Neural progenitor cell (in vitro differentiated cells): ENCODE data around the gene KRT39. TPM values are rescaled to one million over a fixed set of nuclear protein-coding genes. Genes with fewer than 3 reads are reported as not detected.

ENCODE experiments used
- DNase-seq: peaks from one replicate; pipeline ENCODE4 v3.0.0-alpha.2; 2016; ENCODE audit warnings: low spot score
- H2AFZ ChIP-seq: fragments of 200-600 bp; sonication (generic); replicated peaks from 2 replicates; pipeline ENCODE4 v1.6.1; 2016; ENCODE audit warnings: antibody characterized with exemption
- H3F3A ChIP-seq: fragments of 200-600 bp; sonication (generic); 2 replicates; pipeline ENCODE4 v1.6.1; 2016; ENCODE audit warnings: antibody characterized with exemption, low read depth
- H3K27ac ChIP-seq: fragments of 200-600 bp; sonication (generic); 2 replicates; pipeline ENCODE4 v1.5.1; 2016; ENCODE audit warnings: mild to moderate bottlenecking
- H3K27me3 ChIP-seq: fragments of 200-600 bp; sonication (generic); 2 replicates; pipeline ENCODE4 v1.6.1; 2016; ENCODE audit warnings: mild to moderate bottlenecking, moderate library complexity
- H3K36me3 ChIP-seq: fragments of 200-600 bp; sonication (generic); 2 replicates; pipeline ENCODE4 v1.5.1; 2016
- H3K4me1 ChIP-seq: fragments of 200-600 bp; sonication (generic); 2 replicates; pipeline ENCODE4 v1.6.1; 2016; ENCODE audit warnings: mixed run types
- H3K4me2 ChIP-seq: fragments of 200-600 bp; sonication (generic); 2 replicates; pipeline ENCODE4 v1.6.1; 2016
- H3K4me3 ChIP-seq: fragments of 200-600 bp; sonication (generic); 2 replicates; pipeline ENCODE4 v1.5.1; 2016
- H3K79me2 ChIP-seq: fragments of 200-600 bp; sonication (generic); 2 replicates; pipeline ENCODE4 v1.6.1; 2016; ENCODE audit warnings: low read depth
- H3K9ac ChIP-seq: fragments of 200-600 bp; sonication (generic); 2 replicates; pipeline ENCODE4 v1.6.1; 2016
- H3K9me3 ChIP-seq: fragments of 200-600 bp; sonication (generic); 2 replicates; pipeline ENCODE4 v1.5.1; 2016; ENCODE audit warnings: low read depth
- H4K20me1 ChIP-seq: fragments of 200-600 bp; sonication (generic); 2 replicates; pipeline ENCODE4 v1.6.1; 2016; ENCODE audit warnings: low read depth
- H3K27ac Mint-ChIP-seq: 3 replicates; pipeline ENCODE4 v1.8.0; 2021; ENCODE audit warnings: mixed read lengths
- H3K27me3 Mint-ChIP-seq: 2 replicates; pipeline ENCODE4 v1.8.0; 2022; ENCODE audit warnings: low read depth, mild to moderate bottlenecking, inconsistent platforms, moderate library complexity, mixed read lengths; ENCODE audit not compliant: insufficient read depth
- H3K36me3 Mint-ChIP-seq: 3 replicates; pipeline ENCODE4 v1.8.0; 2021; ENCODE audit warnings: mixed read lengths
- H3K4me1 Mint-ChIP-seq: 3 replicates; pipeline ENCODE4 v1.8.0; 2021; ENCODE audit warnings: mixed read lengths
- H3K4me3 Mint-ChIP-seq: 3 replicates; pipeline ENCODE4 v1.8.0; 2021; ENCODE audit warnings: mild to moderate bottlenecking, moderate library complexity, mixed read lengths
- H3K9me3 Mint-ChIP-seq: 3 replicates; pipeline ENCODE4 v1.8.0; 2020; ENCODE audit warnings: mixed read lengths
- EZH2 ChIP-seq: fragments of 200-600 bp; sonication (generic); IDR thresholded peaks from 2 replicates; pipeline ENCODE4 v1.6.1; 2017; ENCODE audit warnings: antibody characterized with exemption, mild to moderate bottlenecking, moderate library complexity
- EZH2phosphoT487 ChIP-seq: fragments of 200-600 bp; sonication (generic); IDR thresholded peaks from 2 replicates; pipeline ENCODE4 v1.6.1; 2017; ENCODE audit warnings: antibody characterized with exemption
- total RNA-seq: library from RNA; depleted of rRNA; stranded (reverse); fragments of >200 nt; gene quantifications from 2 replicates; pipeline ENCODE4 v1.2.3, GENCODE V29; 2015; ENCODE audit warnings: low replicate concordance
- TF ChIP-seq, protein P1 (sequence below): fragments of 200-600 bp; sonication (generic); IDR thresholded peaks from 2 replicates; pipeline ENCODE4 v1.5.1; 2017; ENCODE audit warnings: antibody characterized with exemption, mild to moderate bottlenecking

The KRT39 gene
- total RNA-seq, 1 donor from 2014 or later = not detected

DNA sequence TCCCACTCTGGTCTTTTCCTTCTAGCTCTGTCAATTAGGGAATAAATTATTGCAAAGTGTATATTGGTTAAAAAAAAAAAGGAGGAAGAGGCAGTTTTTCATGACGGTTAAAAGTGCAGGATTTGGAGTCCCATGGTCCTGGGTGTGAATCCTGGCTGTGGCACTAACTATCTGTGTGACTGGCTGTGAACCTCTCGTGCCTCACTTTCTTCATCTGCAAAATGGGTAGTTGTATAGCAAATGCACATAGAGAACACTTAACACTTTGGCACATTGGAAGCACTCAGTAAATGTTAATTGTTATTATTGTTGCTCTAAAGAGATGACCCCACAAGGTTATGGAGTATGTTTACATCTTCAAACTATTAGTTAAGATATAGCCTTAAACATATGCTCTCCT lies 18.8 kb downstream of the KRT39 start:
- H3K4me3 Mint-ChIP-seq = no peak overlapping the region
- Histone ChIP-seq H3K27me3 (no peaks in the 10 kb centered on the region), H3K9me3 (no peaks in the 10 kb centered on the region), H3K36me3 (no peaks in the 10 kb centered on the region), H3K4me3 (no peak overlapping the region), H3K79me2 (no peaks in the 10 kb centered on the region), H4K20me1 (no peaks in the 10 kb centered on the region), H3K4me2 (no peak overlapping the region), H3K27ac (no peak overlapping the region), H2AFZ (no peak overlapping the region), H3K9ac (no peak overlapping the region), H3K4me1 (peaks cover 43% of the 10 kb centered on the region), H3F3A (peaks cover 22% of the 10 kb centered on the region)
- H3K4me1 Mint-ChIP-seq = peaks cover 9% of the 10 kb centered on the region
- no peak for DNase-seq
- no peak for TF ChIP-seq EZH2phosphoT487
- TF ChIP-seq, protein P1, sequence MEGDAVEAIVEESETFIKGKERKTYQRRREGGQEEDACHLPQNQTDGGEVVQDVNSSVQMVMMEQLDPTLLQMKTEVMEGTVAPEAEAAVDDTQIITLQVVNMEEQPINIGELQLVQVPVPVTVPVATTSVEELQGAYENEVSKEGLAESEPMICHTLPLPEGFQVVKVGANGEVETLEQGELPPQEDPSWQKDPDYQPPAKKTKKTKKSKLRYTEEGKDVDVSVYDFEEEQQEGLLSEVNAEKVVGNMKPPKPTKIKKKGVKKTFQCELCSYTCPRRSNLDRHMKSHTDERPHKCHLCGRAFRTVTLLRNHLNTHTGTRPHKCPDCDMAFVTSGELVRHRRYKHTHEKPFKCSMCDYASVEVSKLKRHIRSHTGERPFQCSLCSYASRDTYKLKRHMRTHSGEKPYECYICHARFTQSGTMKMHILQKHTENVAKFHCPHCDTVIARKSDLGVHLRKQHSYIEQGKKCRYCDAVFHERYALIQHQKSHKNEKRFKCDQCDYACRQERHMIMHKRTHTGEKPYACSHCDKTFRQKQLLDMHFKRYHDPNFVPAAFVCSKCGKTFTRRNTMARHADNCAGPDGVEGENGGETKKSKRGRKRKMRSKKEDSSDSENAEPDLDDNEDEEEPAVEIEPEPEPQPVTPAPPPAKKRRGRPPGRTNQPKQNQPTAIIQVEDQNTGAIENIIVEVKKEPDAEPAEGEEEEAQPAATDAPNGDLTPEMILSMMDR = no peak
- TF ChIP-seq EZH2 = no peak
- no peak overlapping the region for H3K27ac Mint-ChIP-seq
- H3K9me3 Mint-ChIP-seq = no peaks in the 10 kb centered on the region
- H3K27me3 Mint-ChIP-seq = peaks cover 4% of the 10 kb centered on the region
- no peaks in the 10 kb centered on the region for H3K36me3 Mint-ChIP-seq

DNA sequence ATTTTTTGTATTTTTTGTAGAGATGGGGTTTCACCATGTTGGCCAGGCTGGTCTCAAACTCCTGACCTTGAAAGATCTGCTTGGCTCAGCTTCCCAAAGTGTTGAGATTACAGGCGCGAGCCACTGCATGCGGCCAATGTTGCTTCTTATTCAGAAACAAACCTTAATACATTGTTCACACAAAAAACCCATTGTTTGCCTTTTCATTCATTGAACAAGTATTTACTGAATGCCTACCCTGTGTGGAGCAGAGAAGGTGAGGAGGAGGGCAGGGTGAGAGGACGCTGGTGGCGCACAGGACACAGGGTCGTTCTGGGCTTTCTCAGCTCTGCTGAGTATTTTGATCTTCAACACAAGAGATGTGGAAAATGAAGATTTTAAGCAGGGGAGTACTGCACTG lies 21.3 kb downstream of the KRT39 start:
- no peaks in the 10 kb centered on the region for H3K9me3 ChIP-seq
- TF ChIP-seq EZH2 (no peak), EZH2phosphoT487 (no peak)
- TF ChIP-seq, protein P1 = no peak
- peaks cover 46% of the 10 kb centered on the region for H3K4me1 ChIP-seq
- H3K27ac ChIP-seq = no peak overlapping the region
- H3K27me3 Mint-ChIP-seq = peaks cover 4% of the 10 kb centered on the region
- H3K27me3 ChIP-seq = no peaks in the 10 kb centered on the region
- no peaks in the 10 kb centered on the region for H3K79me2 ChIP-seq
- no peak overlapping the region for H3K9ac ChIP-seq
- no peak overlapping the region for H3K4me2 ChIP-seq
- no peak overlapping the region for H3K4me3 Mint-ChIP-seq
- DNase-seq = peak; percentile 31
- no peaks in the 10 kb centered on the region for H3K36me3 Mint-ChIP-seq
- H3K4me3 ChIP-seq = no peak overlapping the region
- H2AFZ ChIP-seq = no peak overlapping the region
- no peaks in the 10 kb centered on the region for H3K9me3 Mint-ChIP-seq
- H3K36me3 ChIP-seq = no peaks in the 10 kb centered on the region
- no peak overlapping the region for H3K27ac Mint-ChIP-seq
- H3K4me1 Mint-ChIP-seq = peaks cover 9% of the 10 kb centered on the region
- no peaks in the 10 kb centered on the region for H4K20me1 ChIP-seq
- H3F3A ChIP-seq = peaks cover 22% of the 10 kb centered on the region

- peak overlapping the region; percentile 39 for H3K27ac ChIP-seq
- peaks cover 45% of the 10 kb centered on the region for H3K4me1 ChIP-seq
- H2AFZ ChIP-seq = no peak overlapping the region
- H3K9me3 ChIP-seq = no peaks in the 10 kb centered on the region
- H3K4me2 ChIP-seq = no peak overlapping the region
- H3K79me2 ChIP-seq = no peaks in the 10 kb centered on the region
- H3K4me3 ChIP-seq = no peak overlapping the region
- no peak for TF ChIP-seq EZH2
- TF ChIP-seq EZH2phosphoT487 = no peak
- TF ChIP-seq, protein P1 = no peak
- H3K27me3 Mint-ChIP-seq = peaks cover 4% of the 10 kb centered on the region
- H3K9ac ChIP-seq = no peak overlapping the region
- no peaks in the 10 kb centered on the region for H3K9me3 Mint-ChIP-seq
- no peak overlapping the region for H3K27ac Mint-ChIP-seq
- H3K36me3 ChIP-seq = no peaks in the 10 kb centered on the region
- peaks cover 6% of the 10 kb centered on the region for H3K4me1 Mint-ChIP-seq
- no peak overlapping the region for H3K4me3 Mint-ChIP-seq
- H4K20me1 ChIP-seq = no peaks in the 10 kb centered on the region
- no peak for DNase-seq
- no peaks in the 10 kb centered on the region for H3K27me3 ChIP-seq
- no peaks in the 10 kb centered on the region for H3K36me3 Mint-ChIP-seq
- H3F3A ChIP-seq = peaks cover 18% of the 10 kb centered on the region
Observed at GRCh38 chr17:40944531-40944930, 22.2 kb downstream of the KRT39 start.
